IMR-90 (cell line): ENCODE measurements around the gene NNMT. TPM values are rescaled to one million over a fixed set of nuclear protein-coding genes. Genes with fewer than 3 reads are reported as not detected.

Experiments used
- ATAC-seq: fragments of 200-7000 bp; cut with Tn5 transposase; 2 replicates; pipeline ENCODE4 v1.9.1; 2020; ENCODE audit warnings: low read depth, mild to moderate bottlenecking, moderate library complexity
- BruUV-seq: library from RNA; stranded (reverse); fragments of 400-500 nt; replicated peaks from 2 replicates; lab custom pipeline; 2021; lab: Mats Ljungman, UMichigan
- CTCF ChIA-PET: fragments of 300-600 bp; formaldehyde crosslinking; extraction: SDS; loops from one replicate; lab custom pipeline; 2021; ENCODE audit warnings: antibody characterized with exemption; lab: Yijun Ruan, JAX
- POLR2A ChIA-PET: fragments of 300-600 bp; sonication (Branson Sonifier 250); formaldehyde crosslinking; loops from one replicate; lab custom pipeline; 2022; ENCODE audit warnings: antibody characterized with exemption; ENCODE audit not compliant: unreplicated experiment; lab: Charles Lee
- DNase-seq: peaks from one replicate; pipeline ENCODE4 v3.0.0; 2013
- H2AFZ ChIP-seq: replicated peaks from 2 replicates; pipeline ENCODE3; 2013; ENCODE audit warnings: low read length, mild to moderate bottlenecking; ENCODE audit not compliant: poor library complexity
- H2AK5ac ChIP-seq: 2 replicates; pipeline ENCODE4 v1.6.1; 2013; ENCODE audit warnings: low read depth, low read length, inconsistent platforms
- H2AK9ac ChIP-seq: replicated peaks from 2 replicates; pipeline ENCODE3; 2013; ENCODE audit warnings: mild to moderate bottlenecking, low read depth, low read length, moderate library complexity; ENCODE audit not compliant: poor library complexity
- H2BK120ac ChIP-seq: 2 replicates; pipeline ENCODE4 v1.6.1; 2013; ENCODE audit warnings: low read depth, low read length, inconsistent platforms
- H2BK15ac ChIP-seq: 3 replicates; pipeline ENCODE4 v1.6.1; 2013; ENCODE audit warnings: low read depth, low read length, inconsistent platforms
- H2BK20ac ChIP-seq: 2 replicates; pipeline ENCODE4 v1.6.1; 2013; ENCODE audit warnings: low read depth, mild to moderate bottlenecking, inconsistent platforms, low read length, moderate library complexity
- H2BK5ac ChIP-seq: 2 replicates; pipeline ENCODE4 v1.6.1; 2013; ENCODE audit warnings: mild to moderate bottlenecking, low read depth, low read length, inconsistent platforms; ENCODE audit not compliant: poor library complexity, severe bottlenecking
- H3K14ac ChIP-seq: replicated peaks from 2 replicates; pipeline ENCODE4 v1.6.1; 2013; ENCODE audit warnings: low read depth, low read length, inconsistent platforms
- H3K18ac ChIP-seq: 2 replicates; pipeline ENCODE4 v1.6.1; 2013; ENCODE audit warnings: low read depth, low read length, control low read depth
- H3K23ac ChIP-seq: 2 replicates; pipeline ENCODE4 v1.6.1; 2013; ENCODE audit warnings: low read depth, low read length, inconsistent platforms
- H3K27ac ChIP-seq: 2 replicates; pipeline ENCODE4 v1.5.1; 2013; ENCODE audit warnings: mild to moderate bottlenecking, control low read depth, low read length; ENCODE audit not compliant: insufficient read depth
- H3K27me3 ChIP-seq: 2 replicates; pipeline ENCODE4 v1.6.1; 2013; ENCODE audit warnings: low read length; ENCODE audit not compliant: control insufficient read depth, insufficient read depth
- H3K36me3 ChIP-seq: 2 replicates; pipeline ENCODE4 v1.6.1; 2013; ENCODE audit warnings: low read length, mixed read lengths; ENCODE audit not compliant: control insufficient read depth, insufficient read depth
- H3K4ac ChIP-seq: 2 replicates; pipeline ENCODE4 v1.6.1; 2013; ENCODE audit warnings: low read depth, low read length, inconsistent platforms
- H3K4me1 ChIP-seq: 2 replicates; pipeline ENCODE4 v1.6.1; 2013; ENCODE audit warnings: low read length, mixed read lengths; ENCODE audit not compliant: control insufficient read depth, insufficient read depth
- H3K4me2 ChIP-seq: 2 replicates; pipeline ENCODE4 v1.6.1; 2013; ENCODE audit warnings: low read depth, mild to moderate bottlenecking, control low read depth, low read length, moderate library complexity
- H3K4me3 ChIP-seq: 2 replicates; pipeline ENCODE4 v1.5.1; 2013; ENCODE audit warnings: low read depth, mild to moderate bottlenecking, control low read depth, low read length, moderate library complexity; ENCODE audit not compliant: insufficient read depth
- H3K56ac ChIP-seq: 2 replicates; pipeline ENCODE4 v1.6.1; 2013; ENCODE audit warnings: low read length, inconsistent platforms; ENCODE audit not compliant: insufficient read depth; ENCODE audit errors: extremely low read depth
- H3K79me1 ChIP-seq, 2 experiments: 2 replicates each; pipeline ENCODE4 v1.6.1; 2013; ENCODE audit warnings: low read length in 2 of 2, inconsistent platforms in 1 of 2, low read depth in 1 of 2
- H3K9ac ChIP-seq: 2 replicates; pipeline ENCODE4 v1.6.1; 2013; ENCODE audit warnings: low read depth, low read length, control low read depth
- H3K9me1 ChIP-seq: 2 replicates; pipeline ENCODE4 v1.6.1; 2013; ENCODE audit warnings: low read length, inconsistent platforms; ENCODE audit not compliant: insufficient read depth
- H3K9me3 ChIP-seq: 2 replicates; pipeline ENCODE4 v1.6.1; 2013; ENCODE audit warnings: low read length; ENCODE audit not compliant: control insufficient read depth, insufficient read depth
- H4K20me1 ChIP-seq: 2 replicates; pipeline ENCODE4 v1.6.1; 2013; ENCODE audit warnings: low read length, inconsistent platforms; ENCODE audit not compliant: insufficient read depth
- H4K5ac ChIP-seq: 2 replicates; pipeline ENCODE4 v1.6.1; 2013; ENCODE audit warnings: mild to moderate bottlenecking, low read depth, low read length, control low read depth
- H4K8ac ChIP-seq, 2 experiments: 2 replicates each; pipeline ENCODE4 v1.6.1; 2013; ENCODE audit warnings: low read depth in 2 of 2, low read length in 2 of 2, control low read depth in 1 of 2, inconsistent platforms in 1 of 2
- H4K91ac ChIP-seq: 2 replicates; pipeline ENCODE4 v1.6.1; 2013; ENCODE audit warnings: low read depth, low read length, inconsistent platforms; ENCODE audit not compliant: insufficient read depth
- BHLHE40 ChIP-seq: fragments of 150-350 bp; IDR thresholded peaks from 2 replicates; pipeline ENCODE4 v1.6.1; 2016; ENCODE audit warnings: mild to moderate bottlenecking, low read depth, low read length
- CHD1 ChIP-seq: IDR thresholded peaks from 2 replicates; pipeline ENCODE4 v1.6.1; 2012; ENCODE audit warnings: low read depth, low read length, improper control_type of control experiment
- CTCF ChIP-seq: conservative IDR thresholded peaks from 2 replicates; pipeline ENCODE4 v1.5.1; 2012; ENCODE audit warnings: mild to moderate bottlenecking, low read depth, low read length, improper control_type of control experiment
- MAFK ChIP-seq: IDR thresholded peaks from 2 replicates; pipeline ENCODE4 v1.6.1; 2012; ENCODE audit warnings: low read depth, low read length, improper control_type of control experiment
- MAZ ChIP-seq: IDR thresholded peaks from 2 replicates; pipeline ENCODE4 v1.6.1; 2012; ENCODE audit warnings: low read depth, mild to moderate bottlenecking, low read length, improper control_type of control experiment, moderate library complexity, borderline replicate concordance
- RAD21 ChIP-seq: IDR thresholded peaks from 2 replicates; pipeline ENCODE4 v1.6.1; 2012; ENCODE audit warnings: low read length, improper control_type of control experiment
- RCOR1 ChIP-seq: IDR thresholded peaks from 2 replicates; pipeline ENCODE4 v1.6.1; 2012; ENCODE audit warnings: mild to moderate bottlenecking, low read length, improper control_type of control experiment; ENCODE audit not compliant: insufficient replicate concordance
- RFX5 ChIP-seq: IDR thresholded peaks from 2 replicates; pipeline ENCODE4 v1.8.0; 2012; ENCODE audit warnings: low read depth, mild to moderate bottlenecking, low read length, moderate library complexity
- SMC3 ChIP-seq: fragments of 150-350 bp; IDR thresholded peaks from 2 replicates; pipeline ENCODE4 v1.6.1; 2016; ENCODE audit warnings: low read depth, mild to moderate bottlenecking, antibody characterized with exemption, low read length, moderate library complexity
- WGBS, 2 experiments: methylation state at CpG; one replicate each; pipeline versions ENCODE4 v1.1.5 to v1.1.7; 2013; ENCODE audit warnings: missing lambda C conversion rate in 2 of 2; ENCODE audit not compliant: insufficient read length in 1 of 2; ENCODE audit errors: extremely low coverage in 2 of 2; 5-methylcytosine and 5-hydroxymethylcytosine counted together
- dilution Hi-C: fragments of 300-500 bp; cut with HindIII; formaldehyde crosslinking; loops from one replicate; pipeline ENCODE4 v1.14.3; 2018; ENCODE audit warnings: low sequenced_read_pairs; ENCODE audit not compliant: unreplicated experiment
- in situ Hi-C: fragments of 300-500 bp; cut with MboI; formaldehyde crosslinking; loops from 3 replicates; pipeline ENCODE4 v1.14.3; 2019; ENCODE audit warnings: low sequenced_read_pairs, inconsistent platforms, mixed read lengths
- intact Hi-C: fragments of 100-400 bp; cut with micrococcal nuclease; formaldehyde crosslinking; loops from 2 replicates; pipeline ENCODE4 v1.10.0; 2022
- polyA plus RNA-seq, 3 experiments: library from polyadenylated mRNA; depleted of rRNA; stranded (reverse); fragments of >200 nt; gene quantifications; 2 replicates each; pipeline ENCODE4 v1.2.3, GENCODE V29; 2012; ENCODE audit warnings: low replicate concordance in 1 of 3
- total RNA-seq: library from RNA; depleted of rRNA; stranded (reverse); fragments of >200 nt; gene quantifications from 2 replicates; pipeline ENCODE4 v1.2.3, GENCODE V29; 2012
- TF ChIP-seq, protein P1 (sequence below): fragments of 150-350 bp; IDR thresholded peaks from 2 replicates; pipeline ENCODE4 v1.6.1; 2017; ENCODE audit warnings: mild to moderate bottlenecking, antibody characterized with exemption, low read length, low read depth
- TF ChIP-seq, protein P2 (sequence below): fragments of 150-350 bp; IDR thresholded peaks from 2 replicates; pipeline ENCODE4 v1.6.1; 2016; ENCODE audit warnings: low read depth, mild to moderate bottlenecking, low read length, moderate library complexity, borderline replicate concordance

The NNMT gene
- total and polyA plus RNA-seq, 2 of the 4 experiments (the other 2 are of a cell fraction): 79.7 to 108 TPM

GRCh38 chr11:114326151-114326550 is 30.0 kb downstream of the NNMT start:
- Histone ChIP-seq H3K9ac (no peak overlapping the region), H3K4me1 (peaks cover 6% of the 10 kb centered on the region), H4K8ac (no peak overlapping the region), H3K4me3 (no peak overlapping the region), H3K4ac (no peak overlapping the region), H3K27ac (no peak overlapping the region), H2BK5ac (no peak overlapping the region), H3K79me1 (no peaks in the 10 kb centered on the region), H2AFZ (no peak overlapping the region), H3K27me3 (no peaks in the 10 kb centered on the region), H2BK20ac (no peak overlapping the region), H4K5ac (no peak overlapping the region), H4K20me1 (no peaks in the 10 kb centered on the region), H3K9me3 (peaks cover 3% of the 10 kb centered on the region), H4K91ac (no peak overlapping the region), H3K18ac (no peak overlapping the region), H3K14ac (no peak overlapping the region), H3K56ac (no peak overlapping the region), H2BK15ac (no peak overlapping the region), H2AK9ac (no peak overlapping the region), H2BK120ac (no peak overlapping the region), H2AK5ac (no peak overlapping the region), H3K36me3 (no peaks in the 10 kb centered on the region), H3K9me1 (no peaks in the 10 kb centered on the region), H3K4me2 (no peak overlapping the region), H3K23ac (no peak overlapping the region)
- CTCF ChIA-PET: interaction anchor here (0.7 to 1.0 kb wide), 2 partner anchors 22 to 25 kb away, joined by 3 read pairs; no protein-coding TSS in a partner anchor
- dilution Hi-C loops (no loop called here), intact Hi-C loops (no loop called here), in situ Hi-C loops (loop anchor here (25.0 kb wide), 1 partner anchor 1961 kb away; no protein-coding TSS in a partner anchor)
- no CpG with 5 or more reads among the region's 4 CpGs for WGBS, 2 experiments
- BruUV-seq: no TSS peak
- TF ChIP-seq RCOR1 (no peak), BHLHE40 (no peak), MAFK (no peak), RFX5 (no peak), CHD1 (no peak), MAZ (no peak), RAD21 (no peak), SMC3 (no peak), CTCF (no peak)
- TF ChIP-seq, protein P1, sequence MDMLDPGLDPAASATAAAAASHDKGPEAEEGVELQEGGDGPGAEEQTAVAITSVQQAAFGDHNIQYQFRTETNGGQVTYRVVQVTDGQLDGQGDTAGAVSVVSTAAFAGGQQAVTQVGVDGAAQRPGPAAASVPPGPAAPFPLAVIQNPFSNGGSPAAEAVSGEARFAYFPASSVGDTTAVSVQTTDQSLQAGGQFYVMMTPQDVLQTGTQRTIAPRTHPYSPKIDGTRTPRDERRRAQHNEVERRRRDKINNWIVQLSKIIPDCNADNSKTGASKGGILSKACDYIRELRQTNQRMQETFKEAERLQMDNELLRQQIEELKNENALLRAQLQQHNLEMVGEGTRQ: no peak
- TF ChIP-seq, protein P2, sequence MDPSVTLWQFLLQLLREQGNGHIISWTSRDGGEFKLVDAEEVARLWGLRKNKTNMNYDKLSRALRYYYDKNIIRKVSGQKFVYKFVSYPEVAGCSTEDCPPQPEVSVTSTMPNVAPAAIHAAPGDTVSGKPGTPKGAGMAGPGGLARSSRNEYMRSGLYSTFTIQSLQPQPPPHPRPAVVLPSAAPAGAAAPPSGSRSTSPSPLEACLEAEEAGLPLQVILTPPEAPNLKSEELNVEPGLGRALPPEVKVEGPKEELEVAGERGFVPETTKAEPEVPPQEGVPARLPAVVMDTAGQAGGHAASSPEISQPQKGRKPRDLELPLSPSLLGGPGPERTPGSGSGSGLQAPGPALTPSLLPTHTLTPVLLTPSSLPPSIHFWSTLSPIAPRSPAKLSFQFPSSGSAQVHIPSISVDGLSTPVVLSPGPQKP: no peak
- ATAC-seq (no peak), DNase-seq (no peak)
- POLR2A ChIA-PET: no interaction called here
